GM08714 (cell line): ENCODE measurements around the gene SHISAL1.

ENCODE experiments used
- H3K4me3 ChIP-seq: fragments of 200-500 bp; sonication (Bioruptor generic); 2 replicates; pipeline ENCODE4 v1.5.1; 2014; ENCODE audit warnings: mild to moderate bottlenecking, low read length, inconsistent platforms
- ZNF274 ChIP-seq: IDR thresholded peaks from 2 replicates; pipeline ENCODE4 v1.6.1; 2012; ENCODE audit warnings: mild to moderate bottlenecking, low read depth, low read length

Gene SHISAL1

GRCh38 chr22:44335903-44336803 is 23.4 kb upstream of the SHISAL1 start:
- TF ChIP-seq ZNF274, result no peak

GRCh38 chr22:44335066-44335839 is 22.5 kb upstream of the SHISAL1 start:
- TF ChIP-seq ZNF274, result no peak
- H3K4me3 ChIP-seq, result no peak overlapping the region

More at GRCh38 chr22:44335903-44336803, 23.4 kb upstream of the SHISAL1 start:
- no peak overlapping the region for H3K4me3 ChIP-seq

- TF ChIP-seq ZNF274, result no peak
- H3K4me3 ChIP-seq, result no peak overlapping the region
These were observed 21.3 kb upstream of the SHISAL1 start for GRCh38 chr22:44333847-44334635.

DNA sequence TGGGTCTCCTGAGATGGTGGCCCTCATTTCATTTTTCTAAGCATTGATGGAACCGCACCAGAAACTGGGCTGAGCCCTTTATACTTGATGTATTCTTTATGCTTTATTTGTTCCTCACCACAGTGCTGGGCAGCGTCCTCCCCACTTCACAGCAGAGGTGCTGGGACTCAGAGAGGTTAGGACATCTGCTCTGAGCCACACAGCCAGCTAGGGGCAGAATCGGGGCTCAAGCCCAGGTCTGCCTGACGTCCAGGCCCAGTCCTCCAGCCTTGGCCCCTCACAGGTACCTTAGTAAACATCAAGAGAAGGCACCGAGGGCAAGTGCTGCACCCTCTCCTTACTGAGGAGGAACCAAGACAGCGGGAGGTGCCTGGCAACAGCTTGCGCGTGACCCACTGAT is 20.2 kb upstream of the SHISAL1 start:
- H3K4me3 ChIP-seq, result no peak overlapping the region
- TF ChIP-seq ZNF274, result no peak

- H3K4me3 ChIP-seq, result no peak overlapping the region
- no peak for TF ChIP-seq ZNF274
These were observed 19.3 kb upstream of the SHISAL1 start for GRCh38 chr22:44331881-44332714.

DNA sequence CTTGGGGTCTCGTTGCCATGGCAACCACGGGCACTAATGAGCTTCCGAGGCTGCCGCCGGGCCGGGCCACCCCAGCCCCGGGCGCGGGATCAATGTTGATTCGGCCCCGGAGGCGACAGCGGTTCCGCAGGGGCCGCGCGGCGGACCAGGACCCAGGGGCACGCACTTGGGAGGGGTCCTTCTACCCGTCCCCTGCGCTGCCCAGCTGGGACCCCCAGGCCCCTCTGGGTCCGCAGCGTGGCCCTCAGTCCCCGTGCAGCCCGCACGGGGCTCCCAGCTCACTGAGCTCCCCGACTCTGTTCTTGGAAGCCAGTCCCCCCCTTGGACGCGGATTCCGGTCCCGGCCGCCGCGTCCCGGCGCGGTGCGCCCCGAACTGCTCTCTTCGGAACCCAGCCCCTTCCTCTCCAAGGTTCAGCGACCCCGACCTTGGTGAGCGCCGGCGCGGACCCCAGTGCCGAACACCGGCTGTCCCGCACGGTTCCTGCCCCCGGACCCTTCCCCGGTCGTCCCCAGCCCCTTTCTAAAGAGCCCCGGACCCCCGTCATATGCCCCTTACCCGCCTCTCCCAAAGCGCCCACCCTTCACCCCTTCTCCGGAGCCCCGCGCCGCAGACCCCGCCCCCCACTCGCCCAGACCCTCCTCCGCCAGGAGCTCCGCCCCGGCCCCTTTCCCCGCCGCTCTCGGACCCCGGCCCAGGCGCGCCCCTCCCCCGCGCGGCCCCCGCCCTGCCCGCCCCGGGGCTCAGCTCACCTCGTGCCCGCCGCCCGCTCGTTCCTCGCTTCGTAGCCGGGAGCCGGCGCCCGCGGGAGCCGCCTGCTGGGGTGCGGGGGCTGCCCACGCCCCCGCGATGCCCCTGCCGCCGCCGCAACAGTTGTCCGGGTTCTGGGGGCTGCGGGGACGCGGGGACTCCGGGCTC is 18.3 kb upstream of the SHISAL1 start:
- H3K4me3 ChIP-seq, result no peak overlapping the region
- TF ChIP-seq ZNF274, result no peak

GRCh38 chr22:44330188-44330743 is 17.5 kb upstream of the SHISAL1 start:
- no peak for TF ChIP-seq ZNF274
- H3K4me3 ChIP-seq, result no peak overlapping the region

- no peak for TF ChIP-seq ZNF274
- H3K4me3 ChIP-seq, result no peak overlapping the region
These were observed 16.5 kb upstream of the SHISAL1 start for GRCh38 chr22:44329179-44329796.

DNA sequence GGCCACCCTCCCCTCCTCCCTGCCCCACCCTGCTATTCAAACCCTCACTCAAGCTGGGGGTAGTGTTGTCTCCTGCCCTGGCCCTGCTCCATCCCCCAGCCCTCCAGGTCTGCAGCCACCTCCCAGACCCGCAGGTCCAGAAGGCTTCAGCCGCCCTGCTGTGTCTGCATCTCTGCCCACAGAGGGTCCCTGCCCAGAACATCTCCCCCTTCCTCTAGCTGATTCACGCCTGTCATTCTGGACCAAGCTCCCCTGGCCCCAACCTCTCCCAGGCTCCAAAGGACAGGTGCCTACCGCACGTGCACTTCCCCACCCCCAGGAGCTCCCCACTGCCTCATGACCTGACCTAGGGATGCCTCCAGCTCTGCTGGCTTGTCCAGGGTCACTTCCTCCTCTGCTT is 16.0 kb upstream of the SHISAL1 start:
- no peak overlapping the region for H3K4me3 ChIP-seq

DNA sequence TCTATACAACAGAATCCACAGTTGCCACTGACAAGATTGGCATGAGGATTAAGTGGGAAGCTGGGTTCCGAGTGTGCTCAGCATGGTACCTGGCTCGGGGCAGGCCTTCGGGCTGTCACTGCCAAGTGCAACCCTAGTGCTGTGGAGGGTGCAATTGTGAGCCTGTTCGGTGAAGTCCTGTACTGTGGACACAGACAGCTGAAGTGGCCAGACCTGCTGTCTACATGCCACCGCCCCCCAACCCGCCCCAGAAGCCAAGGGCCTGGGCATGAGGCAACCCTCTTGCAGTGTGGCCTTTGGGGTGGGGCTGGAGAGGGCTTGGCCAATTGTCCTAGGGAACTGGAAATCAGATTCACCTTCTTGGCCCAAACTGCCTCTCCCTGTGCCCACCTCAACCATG is 15.6 kb upstream of the SHISAL1 start:
- no peak overlapping the region for H3K4me3 ChIP-seq
- no peak for TF ChIP-seq ZNF274

More for the DNA sequence above, 16.0 kb upstream of the SHISAL1 start:
- no peak for TF ChIP-seq ZNF274

- no peak overlapping the region for H3K4me3 ChIP-seq
- TF ChIP-seq ZNF274, result no peak
These were observed 13.7 kb upstream of the SHISAL1 start for GRCh38 chr22:44326491-44326885.
